HepG2 (cell line): ENCODE data around the gene CNNM4. TPM values are rescaled to one million over a fixed set of nuclear protein-coding genes. Genes with fewer than 3 reads are reported as not detected.

Experiments
- ADNP ChIP-seq: sonication (generic); formaldehyde crosslinking; IDR thresholded peaks from 2 replicates; pipeline ENCODE4 v1.4.0; 2020; ENCODE audit warnings: missing genetic modification reagents
- CAMTA2 ChIP-seq: sonication (generic); formaldehyde crosslinking; IDR thresholded peaks from 2 replicates; pipeline ENCODE4 v1.4.0; 2020; ENCODE audit warnings: mild to moderate bottlenecking, missing genetic modification reagents, borderline replicate concordance
- MBD4 ChIP-seq: IDR thresholded peaks from 2 replicates; pipeline ENCODE4 v1.6.1; 2012; ENCODE audit warnings: low read length, inconsistent platforms, borderline replicate concordance
- RFX3 ChIP-seq: IDR thresholded peaks from 2 replicates; pipeline ENCODE4 v1.6.1; 2016; ENCODE audit warnings: missing biosample characterization, missing genetic modification reagents
- SRSF4 ChIP-seq: fragments of 200-400 bp; formaldehyde crosslinking; IDR thresholded peaks from one replicate; pipeline ENCODE4 v1.6.1; 2018; ENCODE audit warnings: mild to moderate bottlenecking, low read depth, low read length, moderate library complexity; ENCODE audit not compliant: poor library complexity, severe bottlenecking
- ZNF549 ChIP-seq: sonication (generic); formaldehyde crosslinking; IDR thresholded peaks from 2 replicates; pipeline ENCODE4 v1.5.0; 2020; ENCODE audit warnings: missing genetic modification reagents
- polyA plus RNA-seq, 8 experiments: library from polyadenylated mRNA; depleted of rRNA in 3 of 8; stranded (reverse) in 7 of 8; unstranded in 1 of 8; fragments of >200 nt; fragmentation: Illumina TruSeq in 4 of 8; extraction: Trizol in 4 of 8; gene quantifications; 2 replicates each; pipeline versions ENCODE4 v1.2.1 to v1.2.3, GENCODE V29; 2011 to 2016; ENCODE audit warnings: low read depth in 4 of 8, missing spikeins in 1 of 8, mixed read lengths in 1 of 8; ENCODE audit not compliant: insufficient read depth in 1 of 8
- total RNA-seq, 5 experiments: library from RNA; depleted of rRNA; stranded (reverse); fragments of >200 nt; fragmentation: Illumina TruSeq; extraction: Trizol; gene quantifications; 2 replicates each; pipeline ENCODE4 v1.2.3, GENCODE V29; 2016; ENCODE audit warnings: low read depth in 1 of 5
- TF ChIP-seq, protein P1 (sequence below), 2 experiments: sonication (generic) in 1 of 2; formaldehyde crosslinking in 1 of 2; IDR thresholded peaks; 2 replicates each; pipeline versions ENCODE4 v1.6.1 to v1.9.0; 2014 to 2022; ENCODE audit warnings: antibody characterized with exemption in 1 of 2, borderline replicate concordance in 1 of 2, inconsistent platforms in 1 of 2, low read depth in 1 of 2, missing genetic modification reagents in 1 of 2
- TF ChIP-seq, protein P2 (sequence below): sonication (generic); formaldehyde crosslinking; IDR thresholded peaks from 2 replicates; pipeline ENCODE4 v1.4.0; 2020; ENCODE audit warnings: missing genetic modification reagents
- TF ChIP-seq, protein P3 (sequence below): IDR thresholded peaks from 2 replicates; pipeline ENCODE4 v1.6.1; 2016; ENCODE audit warnings: missing compliant biosample characterization, missing genetic modification reagents, borderline replicate concordance
- TF ChIP-seq, protein P4 (sequence below): sonication (generic); formaldehyde crosslinking; IDR thresholded peaks from 2 replicates; pipeline ENCODE4 v1.4.0; 2020; ENCODE audit warnings: missing genetic modification reagents, borderline replicate concordance
- TF ChIP-seq, protein P5 (sequence below): sonication (generic); formaldehyde crosslinking; IDR thresholded peaks from 2 replicates; pipeline ENCODE4 v1.5.0; 2020; ENCODE audit warnings: missing genetic modification reagents
- TF ChIP-seq, protein P6 (sequence below): sonication (generic); formaldehyde crosslinking; IDR thresholded peaks from 2 replicates; pipeline ENCODE4 v1.8.0; 2022; ENCODE audit warnings: mild to moderate bottlenecking, missing genetic modification reagents, borderline replicate concordance

The CNNM4 gene
- total and polyA plus RNA-seq, 2 of the 13 experiments (the other 11 are each of a cell fraction or from before 2014, with no cell fraction given), result 5.9 to 8.4 TPM

DNA sequence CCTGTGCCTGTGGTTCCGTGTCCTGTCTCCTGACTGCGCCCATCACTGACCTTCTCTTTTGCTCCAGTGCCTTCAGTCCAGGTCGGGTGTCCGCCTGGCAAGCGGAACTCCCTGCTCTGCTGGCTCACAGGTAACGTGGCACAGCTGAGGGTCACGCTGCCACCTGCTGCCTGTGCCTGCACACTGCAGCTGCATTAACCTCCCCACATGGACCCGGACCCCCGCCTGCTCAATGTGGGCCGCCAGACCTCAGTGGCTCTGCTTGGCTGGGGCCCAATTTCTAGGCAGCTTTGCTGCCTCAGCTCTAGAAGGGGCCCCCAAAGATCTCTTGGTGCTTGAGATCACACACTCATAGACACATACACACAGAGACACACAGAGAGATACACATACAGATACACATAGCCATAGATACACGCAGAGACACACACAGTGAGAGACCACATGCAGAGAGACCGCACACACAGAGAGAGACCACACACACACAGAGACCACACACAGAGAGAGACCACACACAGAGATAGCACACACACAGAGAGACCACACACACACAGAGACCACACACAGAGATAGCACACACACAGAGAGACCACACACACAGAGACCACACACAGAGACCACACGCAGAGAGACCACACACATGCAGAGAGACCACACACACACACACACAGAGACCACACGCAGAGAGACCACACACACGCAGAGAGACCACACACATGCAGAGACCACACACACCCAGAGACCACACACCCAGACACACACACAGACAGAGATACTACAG is 40.5 kb downstream of the CNNM4 start (continued):
- TF ChIP-seq, protein P1, sequence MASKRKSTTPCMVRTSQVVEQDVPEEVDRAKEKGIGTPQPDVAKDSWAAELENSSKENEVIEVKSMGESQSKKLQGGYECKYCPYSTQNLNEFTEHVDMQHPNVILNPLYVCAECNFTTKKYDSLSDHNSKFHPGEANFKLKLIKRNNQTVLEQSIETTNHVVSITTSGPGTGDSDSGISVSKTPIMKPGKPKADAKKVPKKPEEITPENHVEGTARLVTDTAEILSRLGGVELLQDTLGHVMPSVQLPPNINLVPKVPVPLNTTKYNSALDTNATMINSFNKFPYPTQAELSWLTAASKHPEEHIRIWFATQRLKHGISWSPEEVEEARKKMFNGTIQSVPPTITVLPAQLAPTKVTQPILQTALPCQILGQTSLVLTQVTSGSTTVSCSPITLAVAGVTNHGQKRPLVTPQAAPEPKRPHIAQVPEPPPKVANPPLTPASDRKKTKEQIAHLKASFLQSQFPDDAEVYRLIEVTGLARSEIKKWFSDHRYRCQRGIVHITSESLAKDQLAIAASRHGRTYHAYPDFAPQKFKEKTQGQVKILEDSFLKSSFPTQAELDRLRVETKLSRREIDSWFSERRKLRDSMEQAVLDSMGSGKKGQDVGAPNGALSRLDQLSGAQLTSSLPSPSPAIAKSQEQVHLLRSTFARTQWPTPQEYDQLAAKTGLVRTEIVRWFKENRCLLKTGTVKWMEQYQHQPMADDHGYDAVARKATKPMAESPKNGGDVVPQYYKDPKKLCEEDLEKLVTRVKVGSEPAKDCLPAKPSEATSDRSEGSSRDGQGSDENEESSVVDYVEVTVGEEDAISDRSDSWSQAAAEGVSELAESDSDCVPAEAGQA (IDR thresholded peaks at IDR 0.05; ENCODE audit: low read depth), result no peak
- TF ChIP-seq, protein P1 (CRISPR knock-in tag; IDR thresholded peaks at IDR 0.05; ENCODE audit: borderline replicate concordance), result no peak
- no peak for TF ChIP-seq CAMTA2
- TF ChIP-seq, protein P2, sequence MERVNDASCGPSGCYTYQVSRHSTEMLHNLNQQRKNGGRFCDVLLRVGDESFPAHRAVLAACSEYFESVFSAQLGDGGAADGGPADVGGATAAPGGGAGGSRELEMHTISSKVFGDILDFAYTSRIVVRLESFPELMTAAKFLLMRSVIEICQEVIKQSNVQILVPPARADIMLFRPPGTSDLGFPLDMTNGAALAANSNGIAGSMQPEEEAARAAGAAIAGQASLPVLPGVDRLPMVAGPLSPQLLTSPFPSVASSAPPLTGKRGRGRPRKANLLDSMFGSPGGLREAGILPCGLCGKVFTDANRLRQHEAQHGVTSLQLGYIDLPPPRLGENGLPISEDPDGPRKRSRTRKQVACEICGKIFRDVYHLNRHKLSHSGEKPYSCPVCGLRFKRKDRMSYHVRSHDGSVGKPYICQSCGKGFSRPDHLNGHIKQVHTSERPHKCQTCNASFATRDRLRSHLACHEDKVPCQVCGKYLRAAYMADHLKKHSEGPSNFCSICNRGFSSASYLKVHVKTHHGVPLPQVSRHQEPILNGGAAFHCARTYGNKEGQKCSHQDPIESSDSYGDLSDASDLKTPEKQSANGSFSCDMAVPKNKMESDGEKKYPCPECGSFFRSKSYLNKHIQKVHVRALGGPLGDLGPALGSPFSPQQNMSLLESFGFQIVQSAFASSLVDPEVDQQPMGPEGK, result peak; percentile 59; the same call in 1 of the 2 replicates
- TF ChIP-seq, protein P3, sequence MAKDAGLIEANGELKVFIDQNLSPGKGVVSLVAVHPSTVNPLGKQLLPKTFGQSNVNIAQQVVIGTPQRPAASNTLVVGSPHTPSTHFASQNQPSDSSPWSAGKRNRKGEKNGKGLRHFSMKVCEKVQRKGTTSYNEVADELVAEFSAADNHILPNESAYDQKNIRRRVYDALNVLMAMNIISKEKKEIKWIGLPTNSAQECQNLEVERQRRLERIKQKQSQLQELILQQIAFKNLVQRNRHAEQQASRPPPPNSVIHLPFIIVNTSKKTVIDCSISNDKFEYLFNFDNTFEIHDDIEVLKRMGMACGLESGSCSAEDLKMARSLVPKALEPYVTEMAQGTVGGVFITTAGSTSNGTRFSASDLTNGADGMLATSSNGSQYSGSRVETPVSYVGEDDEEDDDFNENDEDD (CRISPR knock-in tag), result no peak
- no peak for TF ChIP-seq ADNP
- TF ChIP-seq, protein P4, sequence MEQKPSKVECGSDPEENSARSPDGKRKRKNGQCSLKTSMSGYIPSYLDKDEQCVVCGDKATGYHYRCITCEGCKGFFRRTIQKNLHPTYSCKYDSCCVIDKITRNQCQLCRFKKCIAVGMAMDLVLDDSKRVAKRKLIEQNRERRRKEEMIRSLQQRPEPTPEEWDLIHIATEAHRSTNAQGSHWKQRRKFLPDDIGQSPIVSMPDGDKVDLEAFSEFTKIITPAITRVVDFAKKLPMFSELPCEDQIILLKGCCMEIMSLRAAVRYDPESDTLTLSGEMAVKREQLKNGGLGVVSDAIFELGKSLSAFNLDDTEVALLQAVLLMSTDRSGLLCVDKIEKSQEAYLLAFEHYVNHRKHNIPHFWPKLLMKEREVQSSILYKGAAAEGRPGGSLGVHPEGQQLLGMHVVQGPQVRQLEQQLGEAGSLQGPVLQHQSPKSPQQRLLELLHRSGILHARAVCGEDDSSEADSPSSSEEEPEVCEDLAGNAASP (CRISPR knock-in tag), result 0 out of 2 replicates have a peak, but pooled peaks have one; percentile 33
- TF ChIP-seq ZNF549, result no peak
- TF ChIP-seq, protein P5, sequence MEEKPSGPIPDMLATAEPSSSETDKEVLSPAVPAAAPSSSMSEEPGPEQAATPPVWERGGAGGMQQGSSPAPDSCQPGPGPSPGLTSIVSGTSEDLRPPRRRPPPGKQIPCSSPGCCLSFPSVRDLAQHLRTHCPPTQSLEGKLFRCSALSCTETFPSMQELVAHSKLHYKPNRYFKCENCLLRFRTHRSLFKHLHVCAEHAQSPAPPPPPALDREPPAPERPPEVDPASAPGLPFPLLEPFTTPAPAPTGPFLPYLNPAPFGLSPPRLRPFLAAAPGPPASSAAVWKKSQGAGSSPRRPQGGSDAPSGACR (CRISPR knock-in tag), result no peak
- no peak for TF ChIP-seq MBD4
- TF ChIP-seq SRSF4, result no peak
- TF ChIP-seq, protein P6, sequence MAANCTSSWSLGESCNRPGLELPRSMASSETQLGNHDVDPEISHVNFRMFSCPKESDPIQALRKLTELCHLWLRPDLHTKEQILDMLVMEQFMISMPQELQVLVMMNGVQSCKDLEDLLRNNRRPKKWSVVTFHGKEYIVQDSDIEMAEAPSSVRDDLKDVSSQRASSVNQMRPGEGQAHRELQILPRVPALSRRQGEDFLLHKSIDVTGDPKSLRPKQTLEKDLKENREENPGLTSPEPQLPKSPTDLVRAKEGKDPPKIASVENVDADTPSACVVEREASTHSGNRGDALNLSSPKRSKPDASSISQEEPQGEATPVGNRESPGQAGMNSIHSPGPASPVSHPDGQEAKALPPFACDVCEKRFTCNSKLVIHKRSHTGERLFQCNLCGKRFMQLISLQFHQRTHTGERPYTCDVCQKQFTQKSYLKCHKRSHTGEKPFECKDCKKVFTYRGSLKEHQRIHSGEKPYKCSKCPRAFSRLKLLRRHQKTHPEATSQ (CRISPR knock-in tag), result no peak
- TF ChIP-seq RFX3 (CRISPR knock-in tag), result no peak
